Hindlimb muscle (tissue), 1 donor: ENCODE results near the gene COL23A1. TPM values are rescaled to one million over a fixed set of nuclear protein-coding genes. Genes with fewer than 3 reads are reported as not detected.

ENCODE experiments used
- DNase-seq: peaks from one replicate; pipeline ENCODE4 v3.0.0-alpha.2; 2013
- polyA plus RNA-seq: library from polyadenylated mRNA; unstranded; fragments of 120-200 nt; gene quantifications from one replicate; pipeline ENCODE4 v1.2.1, GENCODE V29; 2013; ENCODE audit not compliant: insufficient read length

Gene COL23A1
- polyA plus RNA-seq, 1 donor: 1.8 TPM

DNA sequence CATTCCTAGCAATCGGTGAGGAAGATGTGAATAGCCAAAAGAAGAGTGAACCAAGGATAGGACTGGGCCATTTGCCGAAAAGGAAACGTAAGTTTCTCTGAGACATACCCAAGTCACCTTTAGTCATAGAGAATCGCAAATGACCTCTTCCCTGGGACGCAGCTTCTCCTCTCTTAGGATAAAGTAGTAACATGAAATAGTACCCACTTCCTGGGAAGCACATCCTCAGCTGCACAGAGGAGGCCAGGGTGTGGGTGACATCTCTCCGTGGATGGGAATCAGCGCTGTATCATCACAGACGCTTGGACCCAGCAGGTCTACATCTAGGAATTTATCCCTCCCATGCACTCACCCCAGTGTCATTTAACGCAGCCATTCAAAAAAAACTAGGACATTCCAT, 236.7 kb downstream of the COL23A1 start:
- no peak for DNase-seq

DNA sequence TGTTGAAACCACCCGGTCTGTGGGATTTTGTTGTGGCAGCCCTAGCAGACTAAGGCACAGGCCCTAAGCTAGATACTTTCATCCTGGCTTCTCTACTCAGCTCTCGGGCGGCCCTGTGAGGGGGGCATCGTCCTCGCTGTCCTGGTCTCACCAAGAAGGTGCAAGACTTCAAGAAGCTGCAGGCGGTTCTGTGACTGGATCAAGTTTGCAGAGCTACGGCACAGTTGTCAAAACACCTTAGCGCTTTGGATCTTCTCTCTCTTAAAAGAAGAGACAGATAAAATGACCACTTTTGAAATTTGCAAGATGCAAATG, 238.2 kb downstream of the COL23A1 start:
- no peak for DNase-seq

DNA sequence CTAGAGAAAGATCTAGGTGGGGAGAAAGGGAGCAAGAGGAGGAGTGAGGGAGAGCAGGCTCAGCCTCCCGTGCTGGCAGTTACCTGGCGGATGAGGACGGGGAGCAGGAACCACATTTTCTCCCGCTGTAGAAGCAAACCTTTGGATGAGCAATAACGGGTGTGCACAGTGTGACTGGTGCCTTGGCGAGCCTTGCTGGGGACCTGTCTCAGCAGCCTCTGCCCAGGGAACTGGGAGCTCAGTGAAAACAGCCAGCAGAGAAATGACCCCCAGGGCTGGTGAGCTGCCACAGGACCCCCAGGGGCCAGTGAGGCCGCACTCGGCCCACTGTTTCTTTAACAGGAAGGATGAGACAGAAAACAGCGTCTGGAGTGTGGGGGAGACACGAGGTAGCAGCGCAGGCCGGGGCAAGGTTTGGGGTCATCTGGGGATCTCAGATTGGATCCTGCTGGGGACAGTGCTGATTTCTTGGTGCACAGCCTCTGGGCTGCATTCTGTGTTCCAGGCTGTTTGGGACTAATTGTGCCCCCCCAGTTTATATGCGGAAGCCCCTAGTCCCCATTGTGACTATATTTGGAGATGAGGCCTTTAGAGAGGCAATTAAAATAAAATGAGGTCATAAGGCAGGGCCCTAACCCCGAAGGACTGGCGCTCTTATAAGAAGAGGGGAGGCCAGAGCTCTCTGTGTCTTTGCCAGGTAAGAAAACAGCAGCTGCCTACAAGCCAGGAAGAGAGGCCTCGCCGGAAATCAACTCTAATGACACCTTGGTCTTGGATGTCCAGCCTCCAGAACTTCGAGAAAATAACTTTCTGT, 238.8 kb downstream of the COL23A1 start:
- no peak for DNase-seq

DNA sequence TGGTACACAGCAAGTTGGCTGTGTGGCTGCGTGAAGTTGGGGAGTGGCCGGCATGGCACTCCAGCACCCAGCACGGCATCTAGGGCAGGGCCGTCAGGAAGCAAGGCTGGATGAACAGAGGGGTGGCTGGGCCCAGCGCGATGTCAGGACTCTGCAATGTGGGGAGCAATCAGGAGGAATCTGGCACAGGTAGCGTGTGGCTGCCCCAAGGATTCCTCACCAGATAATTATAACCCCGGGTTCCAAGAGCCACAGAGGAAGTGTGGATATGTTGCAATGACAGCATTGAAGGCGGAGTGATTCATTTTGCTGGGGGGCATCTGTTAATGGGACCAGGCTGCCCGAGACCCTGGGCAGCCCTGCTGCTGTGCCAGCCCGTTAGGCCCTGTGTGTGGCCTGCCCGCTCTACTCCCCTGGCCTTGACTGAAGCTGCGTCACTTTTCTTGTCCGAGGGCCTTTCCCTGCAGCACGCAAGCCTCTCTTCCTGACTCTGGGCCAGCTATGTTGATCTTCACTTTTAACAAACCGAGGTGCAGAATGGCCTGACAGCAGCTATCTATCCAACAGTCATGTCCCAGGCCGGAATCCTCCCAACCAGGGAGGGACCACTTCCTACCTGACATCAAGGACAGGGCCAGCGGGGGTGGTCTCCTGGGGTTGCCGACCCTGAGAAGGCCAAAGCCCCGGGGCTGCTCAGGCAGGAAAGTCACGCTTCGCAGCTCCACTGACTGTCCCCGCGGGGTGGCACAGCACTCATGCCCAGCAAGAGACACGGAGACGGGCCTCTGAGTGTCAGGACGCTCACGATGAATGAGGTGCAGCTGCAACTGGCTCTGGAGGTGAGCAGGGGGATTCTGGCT, 239.6 kb downstream of the COL23A1 start:
- no peak for DNase-seq

DNA sequence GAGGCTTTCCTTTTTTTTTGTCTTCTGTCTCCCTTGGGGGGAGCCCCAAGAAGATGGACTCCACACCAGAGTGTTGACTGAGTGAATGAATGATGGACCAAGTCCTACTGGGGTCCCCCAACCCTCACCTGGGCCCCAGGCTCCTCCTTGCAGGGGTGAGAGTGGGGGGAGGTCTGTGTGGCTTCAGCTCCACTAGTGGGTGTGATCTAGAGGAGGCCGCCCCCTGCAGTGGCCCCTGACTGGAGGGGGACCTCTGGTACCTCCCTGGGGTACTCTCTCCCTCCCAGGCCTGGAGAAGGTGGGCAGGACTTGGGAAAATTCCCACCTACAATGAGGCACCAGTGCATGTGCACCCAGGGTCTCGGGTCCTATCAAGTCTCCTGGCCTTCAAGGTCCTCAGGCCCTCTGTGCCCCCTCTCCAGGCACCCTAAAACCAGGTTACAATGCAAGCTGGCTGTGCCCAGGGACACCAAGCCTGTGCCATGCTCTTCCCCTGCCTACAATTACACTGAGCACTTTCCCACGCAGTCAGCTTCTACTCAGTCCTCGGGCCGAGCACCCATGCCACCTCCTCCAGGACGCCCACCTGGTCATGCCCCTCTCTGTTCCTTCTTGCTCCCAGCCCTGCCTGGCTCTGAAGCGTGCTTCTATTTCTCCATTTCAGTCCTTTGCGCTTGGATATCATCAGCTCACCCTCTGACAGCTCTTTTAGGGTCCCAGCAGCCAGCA, 240.4 kb downstream of the COL23A1 start:
- DNase-seq: no peak

DNA sequence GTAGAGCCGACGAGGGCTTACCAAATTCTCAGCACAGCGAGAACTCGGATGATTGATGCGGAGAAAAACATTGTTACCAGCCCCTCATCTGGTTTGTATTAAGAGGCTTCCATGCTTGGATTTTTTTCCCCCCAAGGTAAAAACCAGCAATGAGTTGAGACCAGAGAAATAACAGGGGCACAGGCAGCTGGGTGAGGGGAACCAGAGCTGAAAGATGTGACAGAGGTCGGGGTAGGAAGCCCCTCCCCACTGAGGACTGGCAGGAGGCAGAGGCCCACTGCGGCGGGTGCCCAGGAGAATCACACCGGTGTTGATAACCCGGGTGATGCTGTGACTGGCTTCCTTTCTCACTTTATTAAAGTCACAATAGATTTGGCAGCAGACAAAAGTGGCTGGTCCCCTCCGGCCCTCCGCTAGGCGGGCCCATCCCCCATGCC, 241.1 kb downstream of the COL23A1 start:
- DNase-seq: no peak

DNA sequence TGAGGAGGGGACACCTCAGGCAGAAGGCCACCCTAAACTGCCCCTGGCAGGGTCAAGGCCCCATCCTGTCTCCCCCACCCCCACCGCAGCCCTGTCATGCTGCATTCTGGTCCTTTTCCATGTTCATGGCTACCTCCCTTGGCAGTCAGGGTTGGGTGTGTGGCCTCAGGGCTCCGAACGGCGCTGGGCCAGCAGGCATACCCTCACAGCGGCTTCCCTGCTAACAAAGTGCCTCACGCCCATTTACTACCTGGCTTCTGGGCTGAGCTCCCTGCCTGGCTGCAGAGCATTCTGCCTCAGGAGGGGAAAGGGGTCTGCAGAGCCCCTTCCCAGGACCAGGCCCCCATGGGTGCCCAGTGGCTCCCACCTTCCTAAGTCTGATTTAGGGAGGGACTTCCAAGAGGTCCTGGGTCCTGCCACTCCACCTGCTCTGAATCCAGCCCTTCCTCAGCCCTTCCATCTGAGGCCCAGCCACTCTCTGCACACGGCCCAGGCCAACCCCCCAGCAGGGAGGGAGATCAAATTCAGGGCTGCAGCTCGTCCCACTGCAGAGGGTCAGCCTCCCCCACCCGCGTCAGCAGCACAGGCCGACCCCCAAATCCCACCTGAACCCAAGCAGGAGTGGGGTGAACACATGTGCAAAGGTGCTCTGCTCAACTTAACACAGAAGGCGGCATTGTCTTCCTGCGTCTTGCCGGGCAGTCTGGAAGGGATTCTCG, 241.7 kb downstream of the COL23A1 start:
- no peak for DNase-seq

DNA sequence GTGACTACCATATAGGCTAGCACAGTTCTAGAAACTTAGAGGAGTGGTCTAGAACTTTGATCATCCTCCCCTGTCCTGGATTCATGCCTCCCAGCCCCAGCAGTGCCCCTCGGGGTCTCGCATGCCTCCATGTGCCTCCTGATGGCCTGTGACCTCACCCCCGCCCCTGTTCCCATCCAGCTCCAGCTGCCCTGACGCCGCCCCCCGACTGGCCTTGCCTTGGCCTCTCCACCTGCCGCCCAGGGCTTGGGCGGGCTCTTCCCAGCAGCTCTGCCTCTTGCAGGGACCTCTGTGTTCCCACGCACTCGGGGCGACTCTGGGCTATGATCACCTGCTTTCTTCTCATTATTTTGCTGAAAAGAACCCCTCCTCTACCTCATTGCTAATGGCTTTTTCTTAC, 242.2 kb downstream of the COL23A1 start:
- no peak for DNase-seq

DNA sequence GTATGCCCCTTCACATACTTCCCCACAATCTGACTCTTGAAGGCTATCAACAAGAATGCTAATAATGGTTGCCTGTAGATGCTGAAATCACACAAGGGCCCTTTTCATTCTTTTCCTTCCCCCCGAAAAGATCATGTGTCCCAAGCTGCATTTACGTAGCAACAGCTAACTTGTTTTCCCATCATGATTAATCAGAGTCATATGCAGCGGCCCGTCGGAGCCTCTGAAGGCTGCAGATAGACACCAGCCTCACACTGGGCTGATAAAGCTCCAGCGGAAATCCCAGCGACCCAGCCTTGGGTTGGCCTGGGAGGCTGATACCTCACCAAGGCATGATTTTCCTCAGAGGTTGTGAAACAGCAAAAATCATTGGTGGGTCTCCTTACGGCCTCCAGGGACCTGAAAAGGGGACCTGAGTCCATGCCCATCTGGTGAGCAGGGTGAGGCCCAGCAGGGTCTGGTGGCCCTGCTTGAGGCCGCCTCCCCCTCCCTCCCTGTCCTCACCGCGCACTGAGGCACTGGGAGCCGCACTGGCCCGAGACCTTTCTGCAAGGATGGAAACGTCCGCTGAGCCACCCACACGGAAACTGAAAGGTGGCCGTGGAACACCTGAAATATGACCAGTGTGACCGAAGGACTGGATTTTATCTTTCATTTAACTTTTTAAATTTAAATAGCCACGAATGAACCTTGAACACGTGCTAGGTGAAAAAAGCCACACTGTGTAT, 243.4 kb downstream of the COL23A1 start:
- DNase-seq: no peak

DNA sequence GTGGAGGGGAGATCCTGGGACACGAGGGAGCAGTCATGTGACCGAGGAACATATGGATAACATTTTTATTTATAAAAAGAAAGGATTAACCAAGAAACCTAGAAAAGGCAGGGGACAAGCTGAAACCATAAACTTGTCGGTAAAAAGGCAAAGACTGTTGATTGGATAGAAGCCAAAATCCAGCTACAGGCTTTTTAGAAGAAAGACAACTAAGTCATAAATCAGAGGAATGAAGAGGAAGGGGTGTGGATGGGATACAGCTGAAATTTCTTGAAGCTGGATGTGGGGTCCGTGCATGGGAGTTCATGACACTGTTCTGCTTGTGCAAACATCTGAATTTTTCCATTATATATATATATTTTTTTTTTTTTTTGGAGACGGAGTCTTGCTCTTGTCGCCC, 246.9 kb downstream of the COL23A1 start:
- no peak for DNase-seq

DNA sequence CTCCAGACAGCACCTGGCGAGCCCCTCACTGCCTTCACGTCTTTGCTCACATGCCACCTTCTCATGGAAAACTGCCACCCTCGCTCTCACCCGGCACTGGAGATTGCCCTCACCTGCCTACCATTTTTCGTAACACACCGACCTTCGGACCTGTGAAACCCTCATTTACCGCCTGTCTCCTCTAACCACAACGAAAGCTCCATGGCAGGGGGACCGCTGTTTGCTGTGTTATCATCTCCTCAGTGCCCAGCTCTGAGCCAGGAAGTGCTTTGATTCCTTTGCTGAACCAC, 248.4 kb downstream of the COL23A1 start:
- DNase-seq: no peak

DNA sequence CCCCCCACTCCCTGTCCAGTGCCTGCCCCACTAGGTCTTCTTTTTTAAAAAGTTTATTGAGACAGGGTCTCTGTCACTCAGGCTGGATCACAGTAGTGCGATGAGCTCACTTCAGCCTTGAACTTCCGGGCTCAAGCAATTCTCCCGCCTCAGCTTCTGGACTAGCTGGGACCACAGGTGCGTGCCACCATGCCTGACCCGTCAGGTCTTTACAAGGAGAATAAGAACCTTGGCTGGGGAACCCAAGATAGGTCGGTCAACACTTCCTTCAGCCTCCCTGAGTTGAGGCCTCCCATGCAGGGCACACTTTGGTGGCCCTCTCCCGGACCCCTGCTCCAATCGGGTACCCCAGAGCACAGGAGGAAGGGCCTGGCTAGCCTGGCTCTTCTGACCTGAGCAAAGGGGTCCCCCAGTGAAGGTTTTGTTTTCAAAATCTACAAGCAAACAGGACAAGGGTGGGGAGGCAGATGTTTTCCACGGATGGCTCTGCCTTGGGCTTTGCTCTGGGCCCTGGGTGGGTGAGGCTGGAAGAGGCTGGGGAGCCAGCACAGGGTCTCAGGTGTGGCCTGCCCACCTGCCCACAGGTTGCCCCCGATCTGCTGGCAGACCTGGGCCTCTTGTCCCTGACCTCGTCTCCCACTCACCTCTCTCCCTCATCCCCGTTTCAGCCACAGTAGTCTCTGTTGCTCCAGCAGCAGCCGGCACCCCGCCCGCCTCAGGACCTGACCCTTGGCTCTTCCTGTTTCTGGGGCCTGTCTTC, 248.9 kb downstream of the COL23A1 start:
- no peak for DNase-seq

DNA sequence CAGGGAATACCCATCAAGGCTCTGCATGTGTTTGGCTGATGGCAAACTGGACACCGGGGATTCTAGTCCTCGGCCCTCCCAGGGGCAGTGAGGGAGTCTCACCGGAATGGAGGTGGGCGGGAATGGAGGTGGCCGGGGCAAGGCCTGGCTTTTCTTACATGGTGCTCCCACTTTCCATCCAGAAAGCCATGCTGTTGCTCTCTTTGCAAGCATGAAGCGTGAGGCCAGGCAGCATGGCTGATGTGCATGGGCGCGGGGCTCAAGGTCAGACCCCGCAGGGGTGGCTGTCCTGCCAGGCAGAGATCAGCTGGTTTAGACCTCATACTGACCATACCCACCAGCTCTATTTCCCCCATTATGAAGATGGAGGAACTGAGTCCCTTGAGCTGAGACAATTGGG, 249.6 kb downstream of the COL23A1 start:
- DNase-seq: no peak

DNA sequence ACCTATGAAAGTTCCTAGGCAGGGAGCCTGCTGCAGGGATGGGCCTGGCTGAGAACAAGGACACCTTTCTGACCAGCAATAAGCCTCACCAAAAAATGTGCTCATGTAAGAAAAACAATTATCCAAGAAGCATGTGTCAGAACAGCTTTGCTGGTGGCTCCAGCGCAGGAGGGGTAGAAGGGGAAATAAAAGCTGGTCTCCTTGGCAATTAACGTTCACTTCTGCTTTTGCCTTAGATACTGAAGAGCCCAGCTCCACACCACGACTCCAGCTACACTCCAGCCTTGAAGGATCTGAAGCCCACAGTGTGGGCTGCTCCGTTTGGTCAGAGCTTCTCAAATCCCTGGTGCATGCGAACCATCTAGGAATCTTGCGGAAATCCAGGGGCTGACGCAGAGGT, 250.0 kb downstream of the COL23A1 start:
- DNase-seq: no peak

DNA sequence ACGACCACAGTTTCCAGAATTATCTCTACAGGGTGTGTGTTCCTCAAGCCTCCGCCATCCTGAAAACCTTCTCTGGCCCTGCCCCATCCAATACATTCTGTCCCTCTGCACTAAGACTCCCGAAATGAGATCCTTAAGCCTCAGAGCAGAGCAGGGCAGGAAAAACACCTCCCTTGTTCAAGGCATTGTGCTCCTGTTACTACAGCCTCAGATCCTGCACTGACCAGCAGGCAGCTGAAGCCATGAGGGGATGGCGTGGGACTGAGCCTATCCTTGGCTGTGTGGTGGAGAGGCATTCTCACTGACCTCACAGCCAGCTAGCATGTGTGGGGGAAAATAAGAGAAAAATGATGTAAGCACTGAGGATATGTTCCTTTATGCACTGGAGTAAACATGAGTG, 250.9 kb downstream of the COL23A1 start:
- DNase-seq: no peak

DNA sequence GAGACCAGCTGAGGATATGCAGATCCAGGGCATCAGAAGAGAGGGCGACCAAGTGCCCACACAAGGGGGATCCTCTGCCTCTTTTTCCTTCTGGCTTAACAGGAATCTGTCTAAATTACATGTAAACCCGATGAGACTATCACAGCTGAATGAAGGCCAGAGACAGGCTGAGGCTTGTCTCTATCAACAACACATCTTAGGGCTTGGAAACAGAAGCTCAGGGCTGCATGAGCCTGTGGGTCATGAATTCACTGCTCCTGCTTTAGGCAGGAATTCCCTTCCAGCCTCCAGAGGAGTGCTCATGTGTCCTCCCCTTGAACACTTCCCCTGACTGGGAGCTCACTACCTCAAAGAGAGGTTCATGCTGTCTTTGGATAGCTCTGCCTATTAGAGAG, 251.4 kb downstream of the COL23A1 start:
- DNase-seq: no peak

DNA sequence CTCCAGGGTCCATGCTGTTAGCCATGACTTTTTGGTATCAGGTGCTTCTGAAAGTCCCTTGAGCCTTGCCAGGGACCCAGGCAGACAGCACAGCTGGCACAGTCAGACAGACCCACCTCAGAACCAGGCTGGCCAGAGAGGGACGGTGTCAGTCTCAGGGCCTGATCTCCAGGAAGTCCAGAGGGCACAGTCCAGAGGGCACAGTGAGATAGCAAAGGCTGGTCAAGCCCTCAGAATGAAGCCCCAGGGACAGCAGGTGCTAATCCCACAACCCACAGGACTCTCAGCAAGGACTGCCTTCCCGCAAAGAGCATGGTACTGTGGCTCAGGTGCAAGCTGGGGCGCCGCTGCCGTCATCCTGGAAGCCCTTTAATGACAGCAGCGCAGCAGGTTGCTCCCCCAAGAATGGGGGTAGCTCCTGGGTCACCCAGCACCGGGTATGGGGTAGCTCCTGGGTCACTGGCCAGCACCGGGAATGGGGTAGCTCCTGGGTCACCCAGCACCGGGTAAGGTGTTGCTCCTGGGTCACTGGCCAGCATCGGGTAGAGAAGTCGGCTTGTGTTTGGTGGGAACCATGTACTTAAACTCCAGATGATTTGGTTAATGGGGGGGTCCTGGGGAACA, 252.0 kb downstream of the COL23A1 start:
- DNase-seq: no peak

DNA sequence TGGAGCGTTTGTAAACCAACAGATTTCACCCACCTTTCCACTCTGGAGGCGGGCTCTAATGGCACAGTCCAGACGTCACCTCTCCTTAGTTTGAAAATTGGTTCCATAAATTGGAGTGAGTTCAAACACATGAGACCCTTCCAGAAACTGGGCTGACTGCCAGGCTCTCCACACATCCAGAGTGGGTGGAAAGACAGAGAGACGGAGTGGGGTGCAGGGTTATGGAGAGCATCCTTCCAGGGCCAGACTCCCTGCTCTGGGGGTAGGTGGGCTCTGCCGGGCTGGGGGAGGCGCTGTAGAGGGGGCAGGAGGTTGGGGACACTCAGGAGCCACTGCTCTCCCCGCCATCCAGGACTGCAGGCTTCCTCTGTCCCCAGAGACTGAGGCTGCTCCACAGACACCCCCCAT, 252.9 kb downstream of the COL23A1 start:
- DNase-seq: no peak

DNA sequence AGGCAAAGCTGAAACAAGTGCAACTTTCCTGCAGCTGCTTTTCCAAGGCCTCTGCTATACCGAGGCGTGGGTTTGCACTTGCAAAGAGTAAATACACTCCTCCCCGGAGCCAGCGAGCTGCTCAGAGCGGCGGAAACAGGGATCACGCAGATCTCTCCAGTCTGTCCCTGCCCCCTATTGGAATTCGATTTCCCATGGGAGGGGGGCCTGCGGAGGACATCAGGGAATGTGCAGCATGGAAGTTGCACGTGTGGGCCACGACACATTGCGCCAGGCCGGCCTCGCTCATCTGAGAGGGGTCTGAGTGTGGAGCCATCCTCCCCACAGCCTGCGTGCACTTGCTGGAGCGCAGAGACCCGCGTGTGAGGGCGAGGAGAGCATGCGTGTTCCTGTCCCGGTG, 253.3 kb downstream of the COL23A1 start:
- DNase-seq: no peak

DNA sequence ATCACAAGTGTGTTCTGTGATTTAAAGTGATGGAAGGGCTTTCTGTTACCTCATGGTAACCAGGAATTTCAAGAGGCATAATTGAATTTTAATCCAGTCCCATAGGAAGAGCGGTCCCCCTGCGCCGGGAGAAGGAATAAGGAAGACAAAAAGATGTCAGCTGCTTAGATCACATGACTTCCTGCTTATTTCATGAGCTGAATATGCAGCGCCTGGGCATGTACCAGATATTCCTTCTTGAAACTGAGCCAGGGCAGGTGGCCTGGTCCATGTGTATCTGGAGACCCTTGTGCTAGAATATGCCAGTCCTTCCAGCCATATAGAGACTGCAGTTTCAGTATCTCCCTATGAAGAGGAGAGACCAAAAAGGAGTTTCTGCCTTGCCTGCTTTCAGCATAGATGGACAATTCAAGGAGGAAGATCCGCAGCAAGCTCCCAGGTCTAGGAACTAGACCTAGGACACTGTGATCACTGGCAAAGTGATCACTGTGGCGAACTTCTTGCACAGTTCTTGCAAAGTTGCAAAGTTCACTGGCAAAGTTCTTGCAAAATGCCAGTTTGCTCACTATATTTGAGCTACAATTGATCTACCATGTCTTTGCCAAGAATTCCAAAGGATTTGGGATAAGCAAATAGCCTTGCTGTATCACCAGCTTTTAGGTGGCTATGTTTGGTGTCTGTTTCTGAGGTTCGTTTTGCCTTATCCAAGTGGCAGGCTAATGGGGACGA, 254.7 kb downstream of the COL23A1 start:
- no peak for DNase-seq
